Right lung (tissue), 5 donors: ENCODE measurements around the gene ADRM1. TPM values are rescaled to one million over a fixed set of nuclear protein-coding genes. Genes with fewer than 3 reads are reported as not detected.

ENCODE experiments used
- DNase-seq, 2 donors: peaks; one replicate each; pipeline ENCODE4 v3.0.0-alpha.2; 2013
- polyA plus RNA-seq, 5 donors: library from polyadenylated mRNA; unstranded; fragments of 120-200 nt; gene quantifications; one replicate each; pipeline versions ENCODE4 v1.2.1 to v1.2.3, GENCODE V29; 2013; ENCODE audit warnings: inconsistent platforms in 1 of 5, low replicate concordance in 1 of 5; ENCODE audit not compliant: insufficient read length in 5 of 5, insufficient read depth in 1 of 5

ADRM1 gene
- polyA plus RNA-seq, 5 donors, result 29.0 to 68.3 (median 37.5) TPM

DNA sequence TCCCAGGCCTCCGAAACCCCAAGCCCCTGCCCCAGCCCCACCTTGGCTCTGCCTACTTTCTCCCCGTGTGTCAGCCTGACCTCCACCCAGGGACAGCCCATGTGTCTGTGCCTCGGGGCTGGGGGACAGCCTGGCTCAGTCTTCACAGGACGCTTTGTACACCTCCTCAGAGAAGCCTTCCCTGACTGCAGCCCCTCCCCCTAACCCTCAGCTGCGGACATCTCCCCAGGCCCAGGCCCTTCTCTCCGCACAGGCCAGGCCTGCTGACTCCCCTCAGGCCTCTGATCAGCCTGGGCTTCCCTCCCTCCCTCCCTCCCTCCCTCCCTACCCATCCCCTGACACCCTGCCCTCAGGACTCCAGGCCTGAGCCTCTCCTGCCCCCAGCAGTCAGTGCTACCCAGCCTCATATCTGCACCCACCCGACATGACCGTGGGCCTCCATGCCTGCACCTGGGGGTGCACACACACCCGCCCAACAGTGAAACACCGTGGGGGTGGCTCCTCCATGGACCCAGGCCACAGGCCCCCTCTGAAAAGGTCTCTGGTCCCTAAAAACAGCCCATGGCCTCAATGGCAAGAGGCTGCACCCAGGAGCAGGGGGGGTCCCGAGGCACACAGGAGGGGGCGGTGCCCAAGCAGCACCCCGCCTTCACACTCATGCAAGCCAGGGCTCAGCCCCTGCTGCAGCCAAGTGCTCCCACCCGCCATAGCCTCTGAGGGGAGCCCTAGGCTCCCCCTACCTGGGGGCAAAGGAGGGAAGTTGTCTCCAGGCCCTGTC lies 51.4 kb downstream of the ADRM1 start:
- DNase-seq, result no peak

DNA sequence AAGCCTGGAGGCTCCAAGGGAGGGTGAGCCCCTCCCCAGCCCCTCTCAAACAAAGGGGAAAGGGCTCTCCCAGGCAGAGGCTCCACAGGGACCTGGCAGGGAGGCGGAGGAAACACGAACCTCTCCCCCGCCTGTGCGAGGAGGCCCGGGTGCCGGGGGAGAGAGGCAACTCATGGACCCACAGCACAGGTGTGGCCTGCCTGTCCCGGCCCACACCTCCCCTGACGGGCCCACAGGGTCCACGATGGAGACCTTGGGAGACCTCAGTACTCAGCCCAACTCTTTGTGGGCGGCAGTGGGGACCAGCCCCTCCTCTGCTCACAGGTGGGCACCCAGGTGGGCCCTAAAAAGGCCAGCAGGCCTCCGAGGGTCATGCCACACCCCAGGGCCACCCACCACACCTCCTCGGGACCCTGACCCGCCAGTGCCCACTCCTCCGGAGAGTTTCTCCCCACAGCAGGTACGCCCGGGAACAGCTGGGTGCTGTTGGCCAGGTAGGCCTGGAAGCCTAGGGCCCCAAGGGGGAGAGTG lies 52.1 kb downstream of the ADRM1 start:
- no peak for DNase-seq

DNA sequence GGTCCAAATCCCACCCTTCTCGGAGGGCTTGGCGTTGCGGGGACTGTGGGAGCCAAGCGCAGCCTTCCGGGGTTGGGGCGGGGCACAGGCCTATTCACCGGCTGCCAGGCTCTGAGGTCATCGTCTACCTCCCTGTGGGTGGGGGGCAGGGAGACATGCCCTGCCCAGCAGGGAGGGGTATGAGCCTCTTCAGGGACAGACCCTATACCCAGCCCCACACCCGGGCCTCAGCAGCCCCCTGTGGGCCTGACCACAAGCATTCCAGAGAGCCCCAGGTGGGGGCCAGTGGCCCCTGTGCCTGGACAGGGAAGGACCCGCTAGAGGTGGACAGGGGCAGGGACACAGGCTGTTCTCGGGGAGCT lies 52.7 kb downstream of the ADRM1 start:
- no peak for DNase-seq

DNA sequence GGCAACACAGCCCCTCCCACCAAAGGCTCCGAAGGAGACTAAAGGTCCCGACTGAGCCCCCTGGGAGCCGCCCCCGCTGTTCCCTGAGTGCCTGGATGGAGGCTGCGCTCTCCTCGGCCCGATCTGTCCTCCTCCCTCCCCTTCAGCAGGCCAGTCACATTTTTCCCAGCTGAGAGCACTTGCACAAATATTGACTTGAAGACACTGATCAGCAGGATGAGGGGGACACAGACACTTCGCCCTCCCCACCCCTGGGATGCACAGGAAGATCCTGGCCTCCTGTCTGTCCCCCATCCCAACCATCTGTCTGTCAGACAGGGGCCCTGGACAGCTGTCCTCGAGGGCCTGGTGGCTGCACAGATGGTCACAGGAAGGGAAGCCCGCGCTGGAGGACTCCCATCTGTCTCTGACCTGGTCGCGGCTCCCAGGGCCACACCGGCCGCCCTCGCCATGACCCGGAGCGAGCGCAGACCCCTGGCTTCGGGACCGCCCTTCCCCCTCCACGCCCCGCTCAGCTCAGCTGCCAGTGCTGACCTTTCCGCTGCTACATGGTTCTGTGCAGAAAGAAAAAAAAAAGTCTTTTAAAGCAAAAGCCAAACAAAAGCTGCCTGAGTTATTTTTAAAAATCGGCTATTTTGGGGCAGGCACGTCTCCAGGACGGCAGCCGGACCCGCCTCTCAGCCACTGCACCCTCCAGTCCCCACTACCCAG lies 53.2 kb downstream of the ADRM1 start:
- DNase-seq, result no peak

DNA sequence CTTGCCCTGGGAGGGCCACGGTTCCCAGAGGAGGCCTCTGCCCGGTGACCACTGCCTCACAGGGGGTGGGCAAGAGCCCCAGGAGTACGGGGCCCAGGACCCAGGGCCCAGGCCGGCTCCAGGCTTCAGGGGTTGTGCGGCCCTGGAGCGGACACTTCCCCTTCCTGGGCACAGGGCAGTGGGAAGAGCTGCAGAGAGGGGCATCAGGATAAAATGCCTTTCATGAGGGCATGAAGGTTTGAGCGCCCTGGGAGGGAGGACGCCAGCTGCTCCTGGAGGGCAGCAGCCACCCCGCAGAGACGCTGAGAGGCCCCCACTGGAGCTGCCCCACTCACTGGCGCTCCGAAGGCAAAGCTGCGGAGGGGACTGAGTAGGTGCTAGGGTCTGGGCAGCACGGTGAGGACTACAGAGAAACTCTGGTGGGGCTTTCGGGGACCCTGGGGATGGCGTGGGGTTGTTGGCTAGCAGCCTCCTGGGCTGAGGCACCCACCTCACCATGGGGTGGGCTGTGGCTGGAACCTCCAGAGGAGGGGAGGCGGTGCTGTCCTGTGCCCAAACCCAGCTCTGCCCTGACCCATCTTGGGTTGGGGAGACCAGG lies 53.9 kb downstream of the ADRM1 start:
- DNase-seq, result no peak

DNA sequence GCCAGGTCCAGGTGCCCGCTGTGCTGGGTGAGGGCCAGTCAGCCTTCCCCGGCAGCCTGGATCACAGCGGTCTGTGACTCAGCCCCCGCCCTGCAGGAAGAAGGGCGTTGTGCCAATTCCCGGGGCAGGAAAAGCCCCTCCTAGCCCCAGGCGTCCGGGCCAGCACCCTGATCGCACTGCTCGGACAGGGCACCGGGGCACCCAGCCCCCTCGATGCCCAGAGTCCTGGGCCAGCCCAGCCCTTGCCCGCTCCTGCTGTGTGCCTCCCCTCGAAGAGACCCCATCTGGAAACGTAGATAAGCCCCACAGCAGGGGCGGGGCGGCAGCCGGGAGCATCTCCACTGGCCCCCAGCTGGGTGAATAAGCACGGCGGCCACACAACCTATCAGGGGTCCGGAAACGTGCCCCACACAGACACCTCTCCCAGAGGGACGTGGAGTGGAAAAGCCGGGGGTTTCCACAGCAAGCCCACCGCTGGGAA lies 54.4 kb downstream of the ADRM1 start:
- DNase-seq, result no peak

DNA sequence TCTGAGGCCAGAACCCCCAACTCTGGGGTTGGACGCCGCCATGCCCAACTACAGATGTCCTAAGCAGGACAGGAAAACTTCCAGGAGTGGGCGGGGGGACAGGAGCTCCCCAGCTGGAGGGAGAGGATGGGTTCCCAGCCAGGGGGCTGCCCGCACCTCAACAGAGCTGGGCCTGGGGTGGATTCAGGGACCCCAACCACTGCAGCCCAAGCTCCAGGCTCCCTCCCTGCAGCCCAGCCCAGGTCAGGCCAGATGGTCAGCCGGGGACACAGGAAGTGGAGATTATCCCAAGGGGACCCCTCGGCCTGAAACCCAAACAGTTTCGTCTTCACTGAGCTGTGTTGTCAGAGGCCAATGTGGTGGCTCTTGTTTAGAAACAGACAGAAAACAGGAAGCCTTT lies 54.9 kb downstream of the ADRM1 start:
- DNase-seq, result no peak

Other genes with a start within 250 kb of the ADRM1 start
- 10 to 100 TPM; 13.0 to 17.7 (median 15.9) TPM for gene TAF4, start 237.1 kb upstream of the ADRM1 start, polyA plus RNA-seq
- 10 to 100 TPM; 52.4 to 64.1 (median 58.2) TPM for gene LSM14B, start 180.5 kb upstream of the ADRM1 start, polyA plus RNA-seq
- 100 to 1,000 TPM; 140 to 204 (median 158) TPM for gene PSMA7, start 159.6 kb upstream of the ADRM1 start, polyA plus RNA-seq
- 10 to 100 TPM; 19.2 to 26.8 (median 23.8) TPM for gene SS18L1, start 159.2 kb upstream of the ADRM1 start, polyA plus RNA-seq
- gene MTG2, start 120.0 kb upstream of the ADRM1 start, polyA plus RNA-seq, result 10 to 100 TPM; 25.1 to 37.7 (median 32.4) TPM
- under 1 TPM in 1 of 5 donors, not detected in 4; 0.06 TPM for gene HRH3, start 82.7 kb upstream of the ADRM1 start, polyA plus RNA-seq
- gene OSBPL2, start 64.5 kb upstream of the ADRM1 start, polyA plus RNA-seq, result 10 to 100 TPM; 25.8 to 32.7 (median 29.1) TPM
- gene LAMA5, start 64.3 kb downstream of the ADRM1 start, polyA plus RNA-seq, result 100 to 1,000 TPM in 3 of 5 donors, 10 to 100 TPM in 2; 92.3 to 207 (median 148) TPM
- 1,000 to 10,000 TPM in 1 of 5 donors, 100 to 1,000 TPM in 4; 870 to 1,387 (median 940) TPM for gene RPS21, start 84.1 kb downstream of the ADRM1 start, polyA plus RNA-seq
- 10 to 100 TPM; 11.9 to 14.8 (median 14.7) TPM for gene CABLES2, start 104.3 kb downstream of the ADRM1 start, polyA plus RNA-seq
- 1 to 10 TPM; 2.7 to 4.4 (median 3.5) TPM for gene RBBP8NL, start 124.5 kb downstream of the ADRM1 start, polyA plus RNA-seq
- 10 to 100 TPM; 25.6 to 46.6 (median 34.3) TPM for gene GATA5, start 173.0 kb downstream of the ADRM1 start, polyA plus RNA-seq